ENCODE results near the gene ELMO1. TPM values are rescaled to one million over a fixed set of nuclear protein-coding genes. Genes with fewer than 3 reads are reported as not detected.

ELMO1 gene
- polyA plus RNA-seq, 1 experiment = not detected

- Histone ChIP-seq H3K4me3 (ENCODE audit: low read depth, low read length) (no peak overlapping the region), H3K27ac (ENCODE audit: low read depth, low read length) (no peak overlapping the region), H3K9me3 (ENCODE audit: control insufficient read depth, insufficient read depth, low read length) (peaks cover 29% of the 10 kb centered on the region), H3K27me3 (ENCODE audit: control insufficient read depth, insufficient read depth, low read length) (no peaks in the 10 kb centered on the region)
- DNase-seq (ENCODE audit: low read depth, low spot score) = no peak
- TF ChIP-seq CTCF (IDR thresholded peaks at IDR 0.05; ENCODE audit: low read depth, low read length) = no peak
- CTCF ChIA-PET = no interaction called here
- POLR2A ChIA-PET = no interaction called here
These were observed 118.7 kb downstream of the ELMO1 start for GRCh38 chr7:37329940-37330339.

DNA sequence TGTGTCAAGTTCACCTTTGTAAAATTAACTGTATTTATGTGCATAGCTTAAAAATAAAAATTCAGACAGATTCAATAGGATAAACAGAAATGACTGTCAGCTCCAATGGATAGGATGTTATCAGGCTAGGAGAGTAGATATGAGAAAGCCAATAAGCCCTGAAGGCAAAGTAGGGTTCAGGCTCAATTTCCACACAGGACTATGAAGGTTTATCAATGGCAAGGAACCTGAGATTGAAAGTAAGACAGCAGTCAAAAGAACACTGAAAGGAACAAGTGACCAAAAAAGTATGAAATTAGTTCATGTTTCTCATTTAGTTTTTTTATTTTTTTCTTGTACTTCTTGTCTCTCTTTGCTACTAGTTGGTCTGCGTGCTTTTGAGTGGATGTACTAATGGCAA lies 121.4 kb downstream of the ELMO1 start:
- CTCF ChIA-PET = no interaction called here
- DNase-seq (ENCODE audit: low read depth, low spot score) = no peak
- TF ChIP-seq CTCF (IDR thresholded peaks at IDR 0.05; ENCODE audit: low read depth, low read length) = no peak
- Histone ChIP-seq H3K27ac (ENCODE audit: low read depth, low read length) (no peak overlapping the region), H3K9me3 (ENCODE audit: control insufficient read depth, insufficient read depth, low read length) (peaks cover 32% of the 10 kb centered on the region), H3K4me3 (ENCODE audit: low read depth, low read length) (no peak overlapping the region), H3K27me3 (ENCODE audit: control insufficient read depth, insufficient read depth, low read length) (no peaks in the 10 kb centered on the region)
- POLR2A ChIA-PET = no interaction called here

DNA sequence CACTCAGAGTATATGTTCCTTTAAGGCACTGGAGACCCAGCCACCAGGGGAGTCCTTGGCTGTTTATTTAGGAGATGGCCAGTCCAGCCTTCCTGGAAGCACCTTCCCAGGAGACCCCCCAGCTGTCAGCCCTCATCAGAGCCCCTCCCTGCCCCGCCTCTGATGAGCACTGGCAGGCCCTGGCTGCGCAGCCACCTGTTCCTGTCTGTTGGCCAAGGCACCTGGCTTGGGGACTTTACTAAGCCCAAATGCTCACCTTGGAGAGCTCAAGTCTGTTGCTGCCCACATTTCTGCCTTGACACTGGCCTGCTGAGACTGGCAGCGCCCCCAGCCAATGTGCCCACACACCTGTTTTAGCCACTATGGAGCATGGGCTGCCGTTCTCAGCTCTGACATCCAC lies 124.7 kb downstream of the ELMO1 start:
- Histone ChIP-seq H3K27me3 (ENCODE audit: control insufficient read depth, insufficient read depth, low read length) (no peaks in the 10 kb centered on the region), H3K27ac (ENCODE audit: low read depth, low read length) (no peak overlapping the region), H3K9me3 (ENCODE audit: control insufficient read depth, insufficient read depth, low read length) (peaks cover 29% of the 10 kb centered on the region), H3K4me3 (ENCODE audit: low read depth, low read length) (no peak overlapping the region)
- ChIA-PET CTCF (no interaction called here), POLR2A (no interaction called here)
- TF ChIP-seq CTCF (IDR thresholded peaks at IDR 0.05; ENCODE audit: low read depth, low read length) = no peak
- no peak for DNase-seq (ENCODE audit: low read depth, low spot score)

DNA sequence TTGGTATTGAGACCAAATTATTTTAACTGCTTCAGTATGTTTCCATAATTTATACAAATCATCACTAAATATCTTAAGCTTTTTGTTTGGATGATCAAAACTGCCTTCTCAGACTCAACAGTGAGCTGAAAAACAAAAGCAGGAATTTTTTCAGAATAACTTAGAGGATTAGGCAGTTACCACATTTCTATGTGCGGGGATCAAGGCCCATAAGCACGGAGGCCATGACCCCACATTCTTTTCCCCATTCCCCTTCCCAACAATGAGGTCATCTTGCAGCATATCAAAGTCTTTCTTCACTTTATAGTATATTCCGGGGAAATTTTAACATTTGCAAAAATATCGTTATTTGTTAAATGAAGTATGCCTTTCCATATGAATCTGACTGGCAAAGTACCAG lies 125.8 kb downstream of the ELMO1 start:
- CTCF ChIA-PET = no interaction called here
- Histone ChIP-seq H3K27ac (ENCODE audit: low read depth, low read length) (no peak overlapping the region), H3K4me3 (ENCODE audit: low read depth, low read length) (no peak overlapping the region), H3K27me3 (ENCODE audit: control insufficient read depth, insufficient read depth, low read length) (no peaks in the 10 kb centered on the region), H3K9me3 (ENCODE audit: control insufficient read depth, insufficient read depth, low read length) (peaks cover 23% of the 10 kb centered on the region)
- no peak for TF ChIP-seq CTCF (IDR thresholded peaks at IDR 0.05; ENCODE audit: low read depth, low read length)
- POLR2A ChIA-PET = interaction anchor here (0.6 to 0.7 kb wide), 2 partner anchors 59 to 314 kb away, joined by 4 read pairs; no protein-coding TSS in a partner anchor
- no peak for DNase-seq (ENCODE audit: low read depth, low spot score)

GRCh38 chr7:37320848-37321468 lies 127.7 kb downstream of the ELMO1 start:
- no peak overlapping the region for H3K27ac ChIP-seq (ENCODE audit: low read depth, low read length)
- no peaks in the 10 kb centered on the region for H3K27me3 ChIP-seq (ENCODE audit: control insufficient read depth, insufficient read depth, low read length)
- no peak for TF ChIP-seq CTCF (IDR thresholded peaks at IDR 0.05; ENCODE audit: low read depth, low read length)
- peaks cover 27% of the 10 kb centered on the region for H3K9me3 ChIP-seq (ENCODE audit: control insufficient read depth, insufficient read depth, low read length)
- CTCF ChIA-PET = no interaction called here
- DNase-seq (ENCODE audit: low read depth, low spot score) = no peak
- H3K4me3 ChIP-seq (ENCODE audit: low read depth, low read length) = no peak overlapping the region
- POLR2A ChIA-PET = no interaction called here
